Liver (tissue), 9 donors: ENCODE data around the gene IFT122. TPM values are rescaled to one million over a fixed set of nuclear protein-coding genes. Genes with fewer than 3 reads are reported as not detected.

Source experiments
- DNase-seq: peaks from one replicate; pipeline ENCODE4 v3.0.0-alpha.2; 2017; ENCODE audit warnings: low spot score
- H3K27ac ChIP-seq, 2 donors: one replicate each; pipeline ENCODE4 v1.7.0; 2013; ENCODE audit warnings: inconsistent platforms in 2 of 2, low read length in 2 of 2, control low read depth in 1 of 2, low read depth in 1 of 2, mild to moderate bottlenecking in 1 of 2
- H3K27me3 ChIP-seq, 4 donors: one replicate each; pipeline versions ENCODE4 v1.6.1 to v1.7.0; 2013; ENCODE audit warnings: low read length in 3 of 4, inconsistent platforms in 1 of 4, mild to moderate bottlenecking in 1 of 4, moderate library complexity in 1 of 4; ENCODE audit not compliant: control insufficient read depth in 4 of 4, insufficient read depth in 4 of 4
- H3K36me3 ChIP-seq, 4 donors: one replicate each; pipeline versions ENCODE4 v1.6.1 to v1.7.0; 2013; ENCODE audit warnings: low read length in 3 of 4, mild to moderate bottlenecking in 3 of 4, low read depth in 1 of 4, moderate library complexity in 1 of 4; ENCODE audit not compliant: control insufficient read depth in 4 of 4, insufficient read depth in 3 of 4
- H3K4me1 ChIP-seq, 4 donors: one replicate each; pipeline versions ENCODE4 v1.6.1 to v1.7.0; 2013; ENCODE audit warnings: low read length in 3 of 4, mild to moderate bottlenecking in 3 of 4, moderate library complexity in 1 of 4; ENCODE audit not compliant: control insufficient read depth in 4 of 4, insufficient read depth in 4 of 4
- H3K4me3 ChIP-seq, 3 donors: one replicate each; pipeline versions ENCODE4 v1.6.1 to v1.7.0; 2013; ENCODE audit warnings: low read length in 3 of 3, control low read depth in 1 of 3, low read depth in 1 of 3, mild to moderate bottlenecking in 1 of 3
- H3K9ac ChIP-seq, 2 donors: one replicate each; pipeline ENCODE4 v1.7.0; 2013; ENCODE audit warnings: low read length in 2 of 2, mild to moderate bottlenecking in 2 of 2, moderate library complexity in 2 of 2, control low read depth in 1 of 2, low read depth in 1 of 2
- H3K9me3 ChIP-seq, 4 donors: one replicate each; pipeline versions ENCODE4 v1.6.1 to v1.7.0; 2013; ENCODE audit warnings: low read length in 3 of 4; ENCODE audit not compliant: control insufficient read depth in 4 of 4
- EGR1 ChIP-seq, 2 donors: IDR thresholded peaks; 2 replicates each; pipeline ENCODE4 v1.6.1; 2016 to 2018; ENCODE audit warnings: antibody characterized with exemption in 2 of 2, low read depth in 2 of 2
- FOXA1 ChIP-seq: IDR thresholded peaks from 2 replicates; pipeline ENCODE4 v1.6.1; 2016; ENCODE audit warnings: antibody characterized with exemption
- HNF4G ChIP-seq: IDR thresholded peaks from 2 replicates; pipeline ENCODE4 v1.6.1; 2016; ENCODE audit warnings: antibody characterized with exemption
- JUND ChIP-seq, 2 donors: IDR thresholded peaks; 2 replicates each; pipeline ENCODE4 v1.6.1; 2016; ENCODE audit warnings: antibody characterized with exemption in 2 of 2
- NR2F2 ChIP-seq: IDR thresholded peaks from 2 replicates; pipeline ENCODE4 v1.6.1; 2016; ENCODE audit warnings: antibody characterized with exemption
- RAD21 ChIP-seq, 2 donors: IDR thresholded peaks; 2 replicates each; pipeline ENCODE4 v1.6.1; 2016; ENCODE audit warnings: antibody characterized with exemption in 2 of 2, mild to moderate bottlenecking in 2 of 2
- RXRA ChIP-seq, 2 donors: IDR thresholded peaks; 2 replicates each; pipeline ENCODE4 v1.6.1; 2017 to 2018; ENCODE audit warnings: antibody characterized with exemption in 2 of 2, mild to moderate bottlenecking in 1 of 2
- SP1 ChIP-seq: IDR thresholded peaks from 2 replicates; pipeline ENCODE4 v1.6.1; 2018; ENCODE audit warnings: antibody characterized with exemption, mild to moderate bottlenecking
- TAF1 ChIP-seq: conservative IDR thresholded peaks from 2 replicates; pipeline ENCODE4 v1.6.1; 2016; ENCODE audit warnings: antibody characterized with exemption, mild to moderate bottlenecking
- YY1 ChIP-seq: IDR thresholded peaks from 2 replicates; pipeline ENCODE4 v1.6.1; 2016; ENCODE audit warnings: antibody characterized with exemption, mild to moderate bottlenecking
- WGBS: extraction: QIAGEN DNeasy Blood & Tissue Kit; methylation state at CpG from one replicate; pipeline ENCODE4 v1.1.7; 2013; 5-methylcytosine and 5-hydroxymethylcytosine counted together
- polyA plus RNA-seq, 2 donors: library from polyadenylated mRNA; stranded (reverse) in 1 of 2; unstranded in 1 of 2; fragments of 200-250 nt in 1 of 2; fragments of >200 nt in 1 of 2; fragmentation: Nextera tagmentation in 1 of 2; extraction: Ambion mirVana in 1 of 2; gene quantifications; one replicate each; pipeline versions ENCODE4 v1.2.1 to v1.2.3, GENCODE V29; 2013 to 2015
- total RNA-seq, 2 donors: library from RNA; depleted of rRNA; stranded (reverse); fragments of >200 nt; gene quantifications; one replicate each; pipeline ENCODE4 v1.2.3, GENCODE V29; 2014
- TF ChIP-seq, protein P1 (sequence below): IDR thresholded peaks from 2 replicates; pipeline ENCODE4 v1.6.1; 2016; ENCODE audit warnings: antibody characterized with exemption, mild to moderate bottlenecking
- TF ChIP-seq, protein P2 (sequence below): IDR thresholded peaks from 2 replicates; pipeline ENCODE4 v1.6.1; 2016; ENCODE audit warnings: antibody characterized with exemption
- TF ChIP-seq, protein P3 (sequence below): IDR thresholded peaks from 2 replicates; pipeline ENCODE4 v1.6.1; 2016; ENCODE audit warnings: antibody characterized with exemption
- TF ChIP-seq, protein P4 (sequence below): IDR thresholded peaks from 2 replicates; pipeline ENCODE4 v1.6.1; 2016; ENCODE audit warnings: antibody characterized with exemption
- donor health status: healthy.
- donor health status: healthy.
- donor health status: healthy.
- donor health status: healthy.
- donor health status: healthy.

IFT122 gene
- total and polyA plus RNA-seq, 4 donors: 3.3 to 25.8 (median 10.6) TPM

DNA sequence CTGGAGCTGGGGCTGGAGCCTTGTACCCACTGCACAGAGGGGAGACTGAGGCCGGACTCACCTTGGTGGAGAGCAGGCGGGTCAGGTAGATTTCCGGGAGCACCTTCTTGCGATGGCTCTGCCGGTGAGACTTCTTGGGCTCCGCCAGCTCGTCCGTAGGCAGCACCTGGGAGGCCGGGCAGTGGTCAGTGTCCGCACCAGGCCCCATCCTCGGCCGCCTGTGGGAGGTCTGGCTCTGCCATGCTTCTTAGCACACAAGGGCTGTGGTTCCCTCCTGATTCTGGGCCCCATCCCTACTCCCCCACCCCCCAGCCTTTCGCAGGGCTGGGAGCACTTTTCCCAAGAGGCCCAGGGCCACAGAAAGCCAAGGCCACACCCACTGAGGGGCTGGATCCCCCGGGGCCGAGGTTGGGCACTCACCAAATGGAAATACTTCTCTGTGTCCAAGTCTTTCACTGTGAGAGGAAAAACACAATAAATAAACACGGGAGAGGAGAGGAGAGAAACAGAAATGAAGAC, 120.3 kb downstream of the IFT122 start:
- DNase-seq: no peak
- H3K4me1 ChIP-seq: peaks cover 0 to 6% (median 0%) of the 10 kb centered on the region in 4 donors

DNA sequence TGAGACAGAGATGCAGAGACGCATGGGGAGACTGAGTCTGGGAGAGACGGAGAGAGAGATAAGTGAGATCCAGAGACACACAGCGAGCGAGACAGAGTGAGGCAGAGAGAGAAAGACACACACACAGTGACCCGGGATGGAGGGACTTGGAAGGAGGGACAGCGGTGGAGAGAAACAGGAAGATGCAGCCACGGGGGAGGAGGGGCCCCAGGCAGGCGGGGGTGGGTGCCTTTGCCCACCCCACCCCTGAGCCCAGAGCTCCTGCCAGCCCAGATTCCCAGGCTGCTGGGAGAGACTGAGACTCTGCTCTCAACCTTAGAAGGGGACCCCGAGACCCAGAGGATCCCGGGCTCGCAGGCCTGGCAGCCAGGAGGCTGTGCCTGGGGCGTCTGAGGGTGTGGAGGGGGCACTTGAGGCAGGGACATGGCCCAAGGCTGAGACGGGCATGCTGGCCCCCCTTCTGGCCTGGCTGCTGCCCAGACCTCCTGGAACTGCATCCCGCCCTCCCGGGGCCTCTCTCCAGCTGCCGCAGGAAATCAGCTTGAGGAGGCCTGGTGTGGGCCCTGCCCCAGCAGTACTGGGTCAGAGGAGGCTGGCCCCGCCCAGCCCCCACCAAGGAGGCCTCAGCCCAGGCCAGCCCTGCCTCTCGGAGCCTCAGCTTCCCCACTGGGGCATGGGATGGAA, 121.0 kb downstream of the IFT122 start:
- no peak overlapping the region for H3K9ac ChIP-seq
- TF ChIP-seq NR2F2: peak; percentile 78
- peak in 1 of 2 donors; percentile 10 for TF ChIP-seq RXRA (IDR thresholded peaks at IDR 0.05)
- TF ChIP-seq RAD21 (IDR thresholded peaks at IDR 0.05): peak in 1 of 2 donors; percentile 24
- TF ChIP-seq, protein P1, sequence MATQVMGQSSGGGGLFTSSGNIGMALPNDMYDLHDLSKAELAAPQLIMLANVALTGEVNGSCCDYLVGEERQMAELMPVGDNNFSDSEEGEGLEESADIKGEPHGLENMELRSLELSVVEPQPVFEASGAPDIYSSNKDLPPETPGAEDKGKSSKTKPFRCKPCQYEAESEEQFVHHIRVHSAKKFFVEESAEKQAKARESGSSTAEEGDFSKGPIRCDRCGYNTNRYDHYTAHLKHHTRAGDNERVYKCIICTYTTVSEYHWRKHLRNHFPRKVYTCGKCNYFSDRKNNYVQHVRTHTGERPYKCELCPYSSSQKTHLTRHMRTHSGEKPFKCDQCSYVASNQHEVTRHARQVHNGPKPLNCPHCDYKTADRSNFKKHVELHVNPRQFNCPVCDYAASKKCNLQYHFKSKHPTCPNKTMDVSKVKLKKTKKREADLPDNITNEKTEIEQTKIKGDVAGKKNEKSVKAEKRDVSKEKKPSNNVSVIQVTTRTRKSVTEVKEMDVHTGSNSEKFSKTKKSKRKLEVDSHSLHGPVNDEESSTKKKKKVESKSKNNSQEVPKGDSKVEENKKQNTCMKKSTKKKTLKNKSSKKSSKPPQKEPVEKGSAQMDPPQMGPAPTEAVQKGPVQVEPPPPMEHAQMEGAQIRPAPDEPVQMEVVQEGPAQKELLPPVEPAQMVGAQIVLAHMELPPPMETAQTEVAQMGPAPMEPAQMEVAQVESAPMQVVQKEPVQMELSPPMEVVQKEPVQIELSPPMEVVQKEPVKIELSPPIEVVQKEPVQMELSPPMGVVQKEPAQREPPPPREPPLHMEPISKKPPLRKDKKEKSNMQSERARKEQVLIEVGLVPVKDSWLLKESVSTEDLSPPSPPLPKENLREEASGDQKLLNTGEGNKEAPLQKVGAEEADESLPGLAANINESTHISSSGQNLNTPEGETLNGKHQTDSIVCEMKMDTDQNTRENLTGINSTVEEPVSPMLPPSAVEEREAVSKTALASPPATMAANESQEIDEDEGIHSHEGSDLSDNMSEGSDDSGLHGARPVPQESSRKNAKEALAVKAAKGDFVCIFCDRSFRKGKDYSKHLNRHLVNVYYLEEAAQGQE: no peak
- DNase-seq: no peak
- H3K4me3 ChIP-seq: no peak overlapping the region
- H3K27me3 ChIP-seq: no peaks in the 10 kb centered on the region
- H3K36me3 ChIP-seq: peaks cover 0 to 3% (median under 1%) of the 10 kb centered on the region in 4 donors
- H3K27ac ChIP-seq: peak overlapping the region; percentile 14 to 48
- WGBS: 70% methylated on average over 18 of the region's 18 CpGs
- H3K9me3 ChIP-seq: no peaks in the 10 kb centered on the region
- H3K4me1 ChIP-seq: peaks cover 0 to 6% (median 0%) of the 10 kb centered on the region in 4 donors

More for the DNA sequence above, 120.3 kb downstream of the IFT122 start:
- no peak for TF ChIP-seq NR2F2
- no peak for TF ChIP-seq YY1
- TF ChIP-seq, protein P2, sequence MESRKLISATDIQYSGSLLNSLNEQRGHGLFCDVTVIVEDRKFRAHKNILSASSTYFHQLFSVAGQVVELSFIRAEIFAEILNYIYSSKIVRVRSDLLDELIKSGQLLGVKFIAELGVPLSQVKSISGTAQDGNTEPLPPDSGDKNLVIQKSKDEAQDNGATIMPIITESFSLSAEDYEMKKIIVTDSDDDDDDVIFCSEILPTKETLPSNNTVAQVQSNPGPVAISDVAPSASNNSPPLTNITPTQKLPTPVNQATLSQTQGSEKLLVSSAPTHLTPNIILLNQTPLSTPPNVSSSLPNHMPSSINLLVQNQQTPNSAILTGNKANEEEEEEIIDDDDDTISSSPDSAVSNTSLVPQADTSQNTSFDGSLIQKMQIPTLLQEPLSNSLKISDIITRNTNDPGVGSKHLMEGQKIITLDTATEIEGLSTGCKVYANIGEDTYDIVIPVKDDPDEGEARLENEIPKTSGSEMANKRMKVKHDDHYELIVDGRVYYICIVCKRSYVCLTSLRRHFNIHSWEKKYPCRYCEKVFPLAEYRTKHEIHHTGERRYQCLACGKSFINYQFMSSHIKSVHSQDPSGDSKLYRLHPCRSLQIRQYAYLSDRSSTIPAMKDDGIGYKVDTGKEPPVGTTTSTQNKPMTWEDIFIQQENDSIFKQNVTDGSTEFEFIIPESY: no peak
- no peak overlapping the region for H3K4me3 ChIP-seq
- peaks cover 0 to 1% (median 0%) of the 10 kb centered on the region in 4 donors for H3K36me3 ChIP-seq
- H3K27ac ChIP-seq: peak overlapping the region in 1 of 2 donors; percentile 48
- WGBS: 74% methylated on average over 16 of the region's 16 CpGs
- no peaks in the 10 kb centered on the region for H3K27me3 ChIP-seq
- H3K9ac ChIP-seq: no peak overlapping the region
- H3K9me3 ChIP-seq: no peaks in the 10 kb centered on the region

DNA sequence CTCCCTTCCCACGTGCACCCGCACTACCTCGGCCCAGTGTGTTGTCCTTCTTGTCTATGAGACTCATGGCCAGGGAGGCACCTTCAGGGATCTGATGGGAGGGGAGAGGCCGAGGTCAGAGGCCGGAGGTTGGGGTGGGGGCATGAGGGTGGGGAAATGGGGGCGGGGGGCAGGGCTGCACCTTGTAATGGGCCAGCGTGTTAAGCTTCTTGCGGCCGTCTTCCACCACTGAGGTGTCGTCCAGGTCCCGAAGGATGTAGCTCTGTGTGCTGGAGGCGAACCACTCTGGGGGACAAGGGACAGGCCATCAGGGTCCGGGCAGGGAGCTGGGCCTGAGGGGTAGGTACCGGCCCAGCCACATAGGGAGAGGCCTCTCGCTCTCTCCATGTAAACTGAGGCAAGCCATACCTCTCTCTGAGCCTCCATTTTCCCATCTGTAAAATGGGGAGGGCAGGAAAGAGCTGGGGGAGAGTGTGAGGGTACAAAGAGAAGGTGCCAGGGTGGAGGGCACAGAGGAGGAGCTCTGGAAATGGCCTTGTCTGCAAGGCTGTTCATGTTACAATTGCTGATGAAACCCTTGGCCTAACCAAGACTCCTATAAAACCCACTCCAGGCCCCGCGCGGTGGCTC, 121.7 kb downstream of the IFT122 start:
- Histone ChIP-seq H3K36me3 (peaks cover 0 to 3% (median under 1%) of the 10 kb centered on the region in 4 donors), H3K4me3 (no peak overlapping the region), H3K9ac (no peak overlapping the region), H3K4me1 (peaks cover 0 to 6% (median 0%) of the 10 kb centered on the region in 4 donors), H3K27me3 (no peaks in the 10 kb centered on the region), H3K9me3 (no peaks in the 10 kb centered on the region), H3K27ac (peak overlapping the region in 1 of 2 donors; percentile 48)
- no peak for DNase-seq
- TF ChIP-seq, protein P3, sequence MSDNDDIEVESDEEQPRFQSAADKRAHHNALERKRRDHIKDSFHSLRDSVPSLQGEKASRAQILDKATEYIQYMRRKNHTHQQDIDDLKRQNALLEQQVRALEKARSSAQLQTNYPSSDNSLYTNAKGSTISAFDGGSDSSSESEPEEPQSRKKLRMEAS: no peak
- TF ChIP-seq JUND (IDR thresholded peaks at IDR 0.05) (no peak), EGR1 (IDR thresholded peaks at IDR 0.05; ENCODE audit: low read depth in 2 of 2) (no peak), TAF1 (no peak), FOXA1 (no peak), RXRA (IDR thresholded peaks at IDR 0.05) (no peak), SP1 (no peak), HNF4G (no peak), RAD21 (IDR thresholded peaks at IDR 0.05) (no peak)
- TF ChIP-seq, protein P2: no peak
- TF ChIP-seq, protein P4, sequence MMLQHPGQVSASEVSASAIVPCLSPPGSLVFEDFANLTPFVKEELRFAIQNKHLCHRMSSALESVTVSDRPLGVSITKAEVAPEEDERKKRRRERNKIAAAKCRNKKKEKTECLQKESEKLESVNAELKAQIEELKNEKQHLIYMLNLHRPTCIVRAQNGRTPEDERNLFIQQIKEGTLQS: no peak
- 90% methylated on average over 18 of the region's 18 CpGs for WGBS
